Measurements from ENCODE around the gene CDH11. TPM values are rescaled to one million over a fixed set of nuclear protein-coding genes. Genes with fewer than 3 reads are reported as not detected.

Gene CDH11
- total RNA-seq, 1 experiment from 2014 or later = 5.4 TPM

GRCh38 chr16:64910356-64910755 is 211.5 kb downstream of the CDH11 start:
- H3K9me3 ChIP-seq (ENCODE audit: control insufficient read depth, low read depth, low read length) = no peaks in the 10 kb centered on the region
- H2AFZ ChIP-seq (ENCODE audit: low read length) = no peak overlapping the region
- H3K9ac ChIP-seq (ENCODE audit: extremely low read depth, insufficient read length, low read length) = no peak overlapping the region
- H2BK12ac ChIP-seq (ENCODE audit: insufficient read length, low read depth, low read length) = no peak overlapping the region
- no peak overlapping the region for H4K8ac ChIP-seq (replicated peaks; ENCODE audit: insufficient read length, low read depth, low read length)
- H3K14ac ChIP-seq (ENCODE audit: insufficient read depth, low read length) = no peak overlapping the region
- H2BK15ac ChIP-seq (ENCODE audit: low read depth, low read length) = no peak overlapping the region
- H3K79me2 ChIP-seq (ENCODE audit: insufficient read depth, low read length) = no peaks in the 10 kb centered on the region
- H3K27me3 Mint-ChIP-seq (ENCODE audit: low read depth) = no peaks in the 10 kb centered on the region; the same call in 1 of the 2 replicates
- H3K4me3 Mint-ChIP-seq = no peak overlapping the region
- H3K27ac ChIP-seq (ENCODE audit: insufficient read length, low read depth, low read length) = no peak overlapping the region
- no peak overlapping the region for H2AK5ac ChIP-seq (ENCODE audit: insufficient read length, low read length)
- no peak overlapping the region for H3K18ac ChIP-seq (ENCODE audit: insufficient read length, low read depth, low read length)
- H3T11ph ChIP-seq (ENCODE audit: low read length) = no peak overlapping the region
- H2BK5ac ChIP-seq (ENCODE audit: insufficient read length, low read length) = no peak overlapping the region
- H3K27me3 ChIP-seq (ENCODE audit: insufficient read depth, low read length) = no peaks in the 10 kb centered on the region
- no peak for TF ChIP-seq CTCF (conservative IDR thresholded peaks at IDR 0.05)
- H3K23me2 ChIP-seq (ENCODE audit: insufficient read length, low read depth, low read length, poor library complexity, severe bottlenecking) = no peaks in the 10 kb centered on the region
- no peaks in the 10 kb centered on the region for H3K79me1 ChIP-seq (ENCODE audit: insufficient read depth, low read depth, low read length, poor library complexity, severe bottlenecking)
- no peak overlapping the region for H4K91ac ChIP-seq (ENCODE audit: insufficient read length, low read depth, low read length)
- no peak overlapping the region for H3K4ac ChIP-seq (ENCODE audit: low read depth, low read length)
- no peak overlapping the region for H3K23ac ChIP-seq (ENCODE audit: insufficient read length, low read depth, low read length)
- no peaks in the 10 kb centered on the region; the same call in 1 of the 2 replicates for H3K4me1 ChIP-seq (ENCODE audit: insufficient read depth, low read length)
- no peak overlapping the region for H3K4me2 ChIP-seq (ENCODE audit: insufficient read depth, insufficient read length, low read length)
- no peaks in the 10 kb centered on the region for H3K36me3 Mint-ChIP-seq (ENCODE audit: insufficient read depth in 1 of 3, low read depth in 3 of 3)
- no peaks in the 10 kb centered on the region for H3K9me3 Mint-ChIP-seq
- H4K5ac ChIP-seq (ENCODE audit: insufficient read length, low read depth, low read length) = no peak overlapping the region
- peaks cover 3 to 11% of the 10 kb centered on the region in 2 experiments; a peak in 3 of 4 replicates for H3K4me1 Mint-ChIP-seq
- DNase-seq = peak; percentile 30
- WGBS (ENCODE audit: extremely low coverage, insufficient read length, low lambda C conversion rate) = no CpG with 5 or more reads among the region's 6 CpGs
- no peak overlapping the region for H2BK20ac ChIP-seq (ENCODE audit: low read depth, low read length, poor library complexity, severe bottlenecking)
- H3K56ac ChIP-seq (ENCODE audit: insufficient read length, low read depth, low read length) = no peak overlapping the region
- H2BK120ac ChIP-seq (ENCODE audit: low read depth, low read length, poor library complexity, severe bottlenecking) = no peak overlapping the region
- no peaks in the 10 kb centered on the region for H4K20me1 ChIP-seq (ENCODE audit: control insufficient read depth, insufficient read depth, insufficient read length)
- peak overlapping the region in 1 of 3 experiments; percentile 66; a peak in 3 of 7 replicates for H3K27ac Mint-ChIP-seq
